H1 (cell line): ENCODE measurements around the gene LUZP1. TPM values are rescaled to one million over a fixed set of nuclear protein-coding genes. Genes with fewer than 3 reads are reported as not detected.

Experiments
- CTCF ChIA-PET: fragments of 300-600 bp; sonication (Branson Sonifier 250); formaldehyde crosslinking; loops from one replicate; lab custom pipeline; 2021; ENCODE audit not compliant: partially characterized antibody; lab: Charles Lee
- POLR2A ChIA-PET: fragments of 300-600 bp; sonication (Branson Sonifier 250); formaldehyde crosslinking; loops from one replicate; lab custom pipeline; 2021; ENCODE audit warnings: inconsistent platforms; ENCODE audit not compliant: partially characterized antibody; lab: Charles Lee
- DNase-seq, 2 experiments: peaks; one replicate each; pipeline versions ENCODE4 v3.0.0 to v3.0.0-alpha.2; 2010 to 2022; ENCODE audit warnings: low spot score in 2 of 2, low read depth in 1 of 2, mixed read lengths in 1 of 2
- FAIRE-seq: peaks from 2 replicates; lab custom pipeline; 2011; peaks lifted over from hg19 to GRCh38; lab: Jason Lieb, UNC
- H2AFZ ChIP-seq: 2 replicates; pipeline ENCODE4 v1.8.1; 2012; ENCODE audit warnings: low read length, inconsistent platforms
- H2AK5ac ChIP-seq: 2 replicates; pipeline ENCODE4 v1.6.1; 2013; ENCODE audit warnings: low read depth, low read length
- H2BK120ac ChIP-seq: replicated peaks from 2 replicates; pipeline ENCODE3; 2013; ENCODE audit warnings: low read depth, low read length, inconsistent platforms
- H2BK12ac ChIP-seq: 2 replicates; pipeline ENCODE4 v1.6.1; 2013; ENCODE audit warnings: low read depth, low read length
- H2BK15ac ChIP-seq: 2 replicates; pipeline ENCODE4 v1.6.1; 2013; ENCODE audit warnings: low read length
- H2BK20ac ChIP-seq: 2 replicates; pipeline ENCODE4 v1.6.1; 2013; ENCODE audit warnings: low read length
- H2BK5ac ChIP-seq: 2 replicates; pipeline ENCODE4 v1.6.1; 2013; ENCODE audit warnings: low read depth, low read length
- H3K14ac ChIP-seq: 2 replicates; pipeline ENCODE4 v1.6.1; 2013; ENCODE audit warnings: inconsistent platforms; ENCODE audit not compliant: insufficient read length
- H3K18ac ChIP-seq: 2 replicates; pipeline ENCODE4 v1.6.1; 2013; ENCODE audit warnings: low read length; ENCODE audit errors: extremely low read depth
- H3K23ac ChIP-seq: 2 replicates; pipeline ENCODE4 v1.6.1; 2013; ENCODE audit warnings: inconsistent platforms; ENCODE audit not compliant: insufficient read length
- H3K23me2 ChIP-seq: 2 replicates; pipeline ENCODE4 v1.6.1; 2013; ENCODE audit warnings: low read depth, low read length
- H3K27ac ChIP-seq: 2 replicates; pipeline ENCODE4 v1.6.1; 2011; ENCODE audit warnings: low read depth, low read length, inconsistent platforms
- H3K27me3 ChIP-seq, 4 experiments: replicated peaks in 1 of 4; 1 replicate in 1 of 4; 2 replicates in 3 of 4; pipeline versions ENCODE4 v1.6.1 to v1.8.1; 2011 to 2013; ENCODE audit warnings: low read length in 3 of 4, mild to moderate bottlenecking in 3 of 4, inconsistent platforms in 2 of 4, mixed read lengths in 2 of 4, moderate library complexity in 1 of 4; ENCODE audit not compliant: control insufficient read depth in 3 of 4, insufficient read depth in 3 of 4; ENCODE audit errors: extremely low read depth in 1 of 4
- H3K36me3 ChIP-seq, 4 experiments: 2 replicates each; pipeline versions ENCODE4 v1.6.1 to v1.8.1; 2011 to 2013; ENCODE audit warnings: mild to moderate bottlenecking in 4 of 4, low read length in 3 of 4, moderate library complexity in 2 of 4, control low read depth in 1 of 4, inconsistent platforms in 1 of 4; ENCODE audit not compliant: insufficient read depth in 4 of 4, control insufficient read depth in 2 of 4
- H3K4ac ChIP-seq: replicated peaks from 2 replicates; pipeline ENCODE3; 2013; ENCODE audit warnings: low read length, low read depth, mixed read lengths, inconsistent platforms; ENCODE audit not compliant: insufficient read length
- H3K4me1 ChIP-seq, 4 experiments: replicated peaks in 1 of 4; 1 replicate in 1 of 4; 2 replicates in 3 of 4; pipeline versions ENCODE4 v1.6.1 to v1.8.1; 2011 to 2013; ENCODE audit warnings: low read length in 3 of 4, inconsistent platforms in 2 of 4, mixed read lengths in 1 of 4; ENCODE audit not compliant: insufficient read depth in 4 of 4, control insufficient read depth in 3 of 4
- H3K4me2 ChIP-seq, 2 experiments: 2 replicates each; pipeline versions ENCODE4 v1.6.1 to v1.8.1; 2011 to 2013; ENCODE audit warnings: low read depth in 2 of 2, low read length in 2 of 2, control low read depth in 1 of 2, inconsistent platforms in 1 of 2, mild to moderate bottlenecking in 1 of 2; ENCODE audit not compliant: insufficient read depth in 1 of 2
- H3K4me3 ChIP-seq, 4 experiments: fragments of 200-600, 300-600 bp in 1 of 4; sonication (generic), shearing (Covaris generic), sonication (Bioruptor Twin) in 1 of 4; 2 replicates each; pipeline versions ENCODE4 v1.5.1 to v1.8.1; 2011 to 2016; ENCODE audit warnings: low read length in 4 of 4, low read depth in 3 of 4, control low read depth in 2 of 4, inconsistent platforms in 2 of 4, mild to moderate bottlenecking in 2 of 4, mixed read lengths in 1 of 4, moderate library complexity in 1 of 4; ENCODE audit not compliant: insufficient read depth in 2 of 4; ENCODE audit errors: extremely low read depth in 1 of 4
- H3K56ac ChIP-seq: replicated peaks from 2 replicates; pipeline ENCODE3; 2013; ENCODE audit warnings: low read depth, mild to moderate bottlenecking, mixed read lengths, low read length, inconsistent platforms; ENCODE audit not compliant: insufficient read length
- H3K79me1 ChIP-seq: 2 replicates; pipeline ENCODE4 v1.6.1; 2013; ENCODE audit warnings: low read depth, low read length, control low read depth
- H3K79me2 ChIP-seq, 2 experiments: 2 replicates each; pipeline versions ENCODE4 v1.6.1 to v1.8.1; 2012 to 2013; ENCODE audit warnings: low read length in 2 of 2, mild to moderate bottlenecking in 2 of 2, inconsistent platforms in 1 of 2; ENCODE audit not compliant: insufficient read depth in 2 of 2, control insufficient read depth in 1 of 2
- H3K9ac ChIP-seq, 4 experiments: replicated peaks in 1 of 4; 1 replicate in 1 of 4; 2 replicates in 3 of 4; pipeline versions ENCODE4 v1.6.1 to v1.8.1; 2011 to 2013; ENCODE audit warnings: low read depth in 3 of 4, low read length in 3 of 4, control low read depth in 2 of 4, mild to moderate bottlenecking in 2 of 4, moderate library complexity in 2 of 4, inconsistent platforms in 1 of 4; ENCODE audit errors: extremely low read depth in 1 of 4
- H3K9me3 ChIP-seq, 2 experiments: 2 replicates each; pipeline versions ENCODE4 v1.6.1 to v1.8.1; 2012 to 2013; ENCODE audit warnings: mild to moderate bottlenecking in 2 of 2, moderate library complexity in 2 of 2, control low read depth in 1 of 2, inconsistent platforms in 1 of 2, low read depth in 1 of 2, low read length in 1 of 2, mixed read lengths in 1 of 2; ENCODE audit not compliant: insufficient read depth in 2 of 2
- H4K20me1 ChIP-seq, 2 experiments: replicated peaks in 1 of 2; 2 replicates each; pipeline versions ENCODE3 to v1.8.1; 2011 to 2013; ENCODE audit warnings: inconsistent platforms in 2 of 2, low read length in 2 of 2, mild to moderate bottlenecking in 1 of 2; ENCODE audit not compliant: insufficient read depth in 2 of 2, control insufficient read depth in 1 of 2
- H4K5ac ChIP-seq: 2 replicates; pipeline ENCODE4 v1.6.1; 2013; ENCODE audit warnings: low read length, low read depth, mixed read lengths, inconsistent platforms; ENCODE audit not compliant: insufficient read length
- H4K8ac ChIP-seq: 2 replicates; pipeline ENCODE4 v1.8.0; 2013; ENCODE audit warnings: mild to moderate bottlenecking, moderate library complexity, low read length, inconsistent platforms; ENCODE audit not compliant: insufficient read depth; ENCODE audit errors: extremely low read depth
- H4K91ac ChIP-seq: replicated peaks from 2 replicates; pipeline ENCODE3; 2013; ENCODE audit warnings: low read length, mixed read lengths, inconsistent platforms; ENCODE audit not compliant: insufficient read length
- CTCF ChIP-seq, 3 experiments: IDR thresholded peaks; 1 replicate in 2 of 3; 2 replicates in 1 of 3; pipeline versions ENCODE4 v1.5.1 to v1.6.1; 2011; ENCODE audit warnings: low read length in 3 of 3, mild to moderate bottlenecking in 3 of 3, inconsistent platforms in 2 of 3, low read depth in 1 of 3, moderate library complexity in 1 of 3; ENCODE audit not compliant: insufficient read depth in 1 of 3; ENCODE audit errors: control extremely low read depth in 1 of 3
- FOSL1 ChIP-seq: IDR thresholded peaks from 2 replicates; pipeline ENCODE4 v1.6.1; 2011; ENCODE audit warnings: mild to moderate bottlenecking, low read depth, low read length, moderate library complexity; ENCODE audit not compliant: insufficient read depth
- GABPA ChIP-seq: IDR thresholded peaks from 2 replicates; pipeline ENCODE4 v1.6.1; 2011; ENCODE audit warnings: mild to moderate bottlenecking, low read length, moderate library complexity, borderline replicate concordance; ENCODE audit not compliant: insufficient read depth
- HDAC2 ChIP-seq, 2 experiments: fragments of 300-600 bp in 1 of 2; sonication (generic) in 1 of 2; IDR thresholded peaks; 2 replicates each; pipeline ENCODE4 v1.6.1; 2011 to 2012; ENCODE audit warnings: low read depth in 2 of 2, low read length in 2 of 2, mild to moderate bottlenecking in 2 of 2, moderate library complexity in 2 of 2, borderline replicate concordance in 1 of 2, inconsistent platforms in 1 of 2
- NANOG ChIP-seq: IDR thresholded peaks from 2 replicates; pipeline ENCODE4 v1.6.1; 2011; ENCODE audit warnings: low read length, low read depth, mild to moderate bottlenecking, inconsistent platforms; ENCODE audit not compliant: insufficient read depth, poor library complexity, severe bottlenecking
- RNF2 ChIP-seq: fragments of 200-900, 300-1000 bp; sonication (generic); IDR thresholded peaks from 2 replicates; pipeline ENCODE4 v1.7.1; 2016; ENCODE audit warnings: borderline replicate concordance, low read depth, mild to moderate bottlenecking, antibody characterized with exemption, low read length; ENCODE audit not compliant: poor library complexity, severe bottlenecking; ENCODE audit errors: missing control alignments
- SIN3A ChIP-seq, 2 experiments: IDR thresholded peaks in 1 of 2; conservative IDR thresholded peaks in 1 of 2; 2 replicates each; pipeline ENCODE4 v1.6.1; 2011 to 2012; ENCODE audit warnings: low read length in 2 of 2, improper control_type of control experiment in 1 of 2, low read depth in 1 of 2, mild to moderate bottlenecking in 1 of 2
- SUZ12 ChIP-seq: fragments of 200-600 bp; sonication (generic); IDR thresholded peaks from 2 replicates; pipeline ENCODE4 v1.6.1; 2012; ENCODE audit warnings: mild to moderate bottlenecking, inconsistent platforms, low read length, moderate library complexity, mixed read lengths
- WGBS, 2 experiments: shearing (Covaris generic) in 1 of 2; methylation state at CpG; one replicate each; pipeline versions ENCODE4 v1.1.6 to v1.1.7; 2013 to 2015; ENCODE audit warnings: low lambda C conversion rate in 2 of 2, mixed read lengths in 2 of 2, inconsistent platforms in 1 of 2, low coverage in 1 of 2, missing lambda C conversion rate in 1 of 2; ENCODE audit not compliant: insufficient replicate concordance in 2 of 2, insufficient coverage in 1 of 2, insufficient read length in 1 of 2; ENCODE audit errors: extremely low coverage in 1 of 2, missing lambda C conversion rate in 1 of 2; 5-methylcytosine and 5-hydroxymethylcytosine counted together
- polyA plus RNA-seq, 7 experiments: library from polyadenylated mRNA; depleted of rRNA in 3 of 7; stranded (reverse) in 5 of 7; unstranded in 2 of 7; fragments of >200 nt in 5 of 7; fragments of 200-250 nt in 2 of 7; gene quantifications; 1 replicate in 5 of 7; 2 replicates in 1 of 7; 4 replicates in 1 of 7; pipeline versions ENCODE4 v1.2.1 to v1.2.3, GENCODE V29; 2011 to 2013; ENCODE audit warnings: missing spikeins in 2 of 7, mixed read lengths in 2 of 7
- total RNA-seq: library from RNA; stranded (reverse); fragmentation: NEBNext Ultra II Directional; extraction: Animal tissue kit (Norgen Biotek cat#: 25700); gene quantifications from 2 replicates; pipeline ENCODE4 v1.2.1, GENCODE V29; 2021

Gene LUZP1
- total and polyA plus RNA-seq, 2 of the 8 experiments (the other 6 are each of a cell fraction or from before 2014, with no cell fraction given): 14.0 to 60.5 TPM

GRCh38 chr1:23211955-23212354 is 43.3 kb upstream of the LUZP1 start:
- POLR2A ChIA-PET: interaction anchor here (1.7 kb wide), 1 partner anchor 43 kb away, joined by 4 read pairs; no protein-coding TSS in a partner anchor
- Histone ChIP-seq H3K23ac (no peak overlapping the region), H2BK5ac (no peak overlapping the region), H2BK20ac (no peak overlapping the region), H3K9ac (0 out of 7 replicates have a peak overlapping the region, but pooled peaks of 1 of the 4 experiments have one; percentile 38), H3K9me3 (no peaks in the 10 kb centered on the region), H2AK5ac (no peak overlapping the region), H3K79me2 (peaks cover 0 to 2% of the 10 kb centered on the region in 2 experiments; a peak in 1 of 4 replicates), H3K18ac (no peak overlapping the region), H3K4ac (no peak overlapping the region), H3K23me2 (peaks cover 2% of the 10 kb centered on the region; the same call in 1 of the 2 replicates), H3K14ac (no peak overlapping the region), H2AFZ (no peak overlapping the region), H3K4me3 (no peak overlapping the region), H4K91ac (no peak overlapping the region), H4K20me1 (peaks cover 0 to 3% of the 10 kb centered on the region in 2 experiments), H2BK12ac (no peak overlapping the region), H4K5ac (no peak overlapping the region), H3K56ac (no peak overlapping the region), H3K79me1 (peaks cover 3% of the 10 kb centered on the region; the same call in 1 of the 2 replicates), H2BK120ac (no peak overlapping the region), H3K4me2 (no peak overlapping the region), H3K27ac (no peak overlapping the region), H3K27me3 (no peaks in the 10 kb centered on the region), H4K8ac (no peak overlapping the region), H3K4me1 (peaks cover 6 to 11% (median 7%) of the 10 kb centered on the region in 4 experiments), H2BK15ac (no peak overlapping the region), H3K36me3 (peaks cover 0 to 3% (median 0%) of the 10 kb centered on the region in 4 experiments; a peak in 1 of 8 replicates)
- CTCF ChIA-PET: interaction anchor here (0.6 to 6.3 kb wide), 8 partner anchors 27 to 534 kb away, joined by 3 to 30 read pairs (median 4); no protein-coding TSS in a partner anchor
- no peak for DNase-seq
- no peak for FAIRE-seq
- WGBS, 2 experiments: 86% methylated on average over 4 of the region's 4 CpGs; no CpG with 5 or more reads in 1 of the 2 experiments
- TF ChIP-seq SIN3A (conservative IDR thresholded peaks at IDR 0.05 in 1 of 2, IDR thresholded peaks at IDR 0.05 in 1 of 2; ENCODE audit: low read depth in 1 of 2, low read length in 2 of 2) (no peak), CTCF (IDR thresholded peaks at IDR 0.05; ENCODE audit: control extremely low read depth in 1 of 3, insufficient read depth in 1 of 3, low read depth in 1 of 3, low read length in 3 of 3) (no peak), NANOG (no peak), GABPA (no peak), RNF2 (no peak), HDAC2 (IDR thresholded peaks at IDR 0.05; ENCODE audit: borderline replicate concordance in 1 of 2, low read depth in 2 of 2, low read length in 2 of 2) (no peak), FOSL1 (no peak), SUZ12 (no peak)
